D721Med (cell line): ENCODE measurements around the gene DCUN1D1.

Experiments
- DNase-seq: peaks from one replicate; pipeline ENCODE4 v3.0.0; 2011; ENCODE audit warnings: low spot score; ENCODE audit not compliant: insufficient read length
- FAIRE-seq: peaks from 2 replicates; lab custom pipeline; 2011; peaks lifted over from hg19 to GRCh38; lab: Jason Lieb, UNC
- TF ChIP-seq, protein P1 (sequence below): IDR thresholded peaks from 2 replicates; pipeline ENCODE4 v1.5.1; 2012; ENCODE audit warnings: mild to moderate bottlenecking, control low read depth; ENCODE audit not compliant: insufficient read depth; ENCODE audit errors: missing control alignments

The DCUN1D1 gene

DNA sequence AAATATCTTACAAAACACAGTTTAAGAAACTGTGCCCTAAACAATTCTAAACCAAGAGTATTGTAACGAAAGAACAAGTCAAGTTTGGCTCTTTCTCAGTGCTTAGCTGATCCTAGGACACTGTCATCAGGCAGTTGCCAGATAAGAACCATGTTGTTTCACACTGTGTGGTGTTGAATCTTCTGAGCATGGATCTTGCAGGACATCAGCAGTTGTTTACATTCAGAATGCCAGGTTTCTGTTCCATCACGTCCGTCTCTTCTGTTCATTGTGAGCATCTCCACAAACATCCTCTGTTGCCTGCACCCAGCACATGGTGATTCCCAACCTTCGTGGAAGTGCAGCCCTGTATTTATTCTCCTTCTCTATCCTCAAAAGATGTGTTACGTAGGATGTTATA, 67.9 kb downstream of the DCUN1D1 start:
- no peak for FAIRE-seq
- TF ChIP-seq, protein P1, sequence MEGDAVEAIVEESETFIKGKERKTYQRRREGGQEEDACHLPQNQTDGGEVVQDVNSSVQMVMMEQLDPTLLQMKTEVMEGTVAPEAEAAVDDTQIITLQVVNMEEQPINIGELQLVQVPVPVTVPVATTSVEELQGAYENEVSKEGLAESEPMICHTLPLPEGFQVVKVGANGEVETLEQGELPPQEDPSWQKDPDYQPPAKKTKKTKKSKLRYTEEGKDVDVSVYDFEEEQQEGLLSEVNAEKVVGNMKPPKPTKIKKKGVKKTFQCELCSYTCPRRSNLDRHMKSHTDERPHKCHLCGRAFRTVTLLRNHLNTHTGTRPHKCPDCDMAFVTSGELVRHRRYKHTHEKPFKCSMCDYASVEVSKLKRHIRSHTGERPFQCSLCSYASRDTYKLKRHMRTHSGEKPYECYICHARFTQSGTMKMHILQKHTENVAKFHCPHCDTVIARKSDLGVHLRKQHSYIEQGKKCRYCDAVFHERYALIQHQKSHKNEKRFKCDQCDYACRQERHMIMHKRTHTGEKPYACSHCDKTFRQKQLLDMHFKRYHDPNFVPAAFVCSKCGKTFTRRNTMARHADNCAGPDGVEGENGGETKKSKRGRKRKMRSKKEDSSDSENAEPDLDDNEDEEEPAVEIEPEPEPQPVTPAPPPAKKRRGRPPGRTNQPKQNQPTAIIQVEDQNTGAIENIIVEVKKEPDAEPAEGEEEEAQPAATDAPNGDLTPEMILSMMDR, result no peak
- no peak for DNase-seq

- FAIRE-seq (no peak), DNase-seq (no peak)
- TF ChIP-seq, protein P1, result no peak
These were observed 68.6 kb downstream of the DCUN1D1 start for GRCh38 chr3:182911782-182912111.

DNA sequence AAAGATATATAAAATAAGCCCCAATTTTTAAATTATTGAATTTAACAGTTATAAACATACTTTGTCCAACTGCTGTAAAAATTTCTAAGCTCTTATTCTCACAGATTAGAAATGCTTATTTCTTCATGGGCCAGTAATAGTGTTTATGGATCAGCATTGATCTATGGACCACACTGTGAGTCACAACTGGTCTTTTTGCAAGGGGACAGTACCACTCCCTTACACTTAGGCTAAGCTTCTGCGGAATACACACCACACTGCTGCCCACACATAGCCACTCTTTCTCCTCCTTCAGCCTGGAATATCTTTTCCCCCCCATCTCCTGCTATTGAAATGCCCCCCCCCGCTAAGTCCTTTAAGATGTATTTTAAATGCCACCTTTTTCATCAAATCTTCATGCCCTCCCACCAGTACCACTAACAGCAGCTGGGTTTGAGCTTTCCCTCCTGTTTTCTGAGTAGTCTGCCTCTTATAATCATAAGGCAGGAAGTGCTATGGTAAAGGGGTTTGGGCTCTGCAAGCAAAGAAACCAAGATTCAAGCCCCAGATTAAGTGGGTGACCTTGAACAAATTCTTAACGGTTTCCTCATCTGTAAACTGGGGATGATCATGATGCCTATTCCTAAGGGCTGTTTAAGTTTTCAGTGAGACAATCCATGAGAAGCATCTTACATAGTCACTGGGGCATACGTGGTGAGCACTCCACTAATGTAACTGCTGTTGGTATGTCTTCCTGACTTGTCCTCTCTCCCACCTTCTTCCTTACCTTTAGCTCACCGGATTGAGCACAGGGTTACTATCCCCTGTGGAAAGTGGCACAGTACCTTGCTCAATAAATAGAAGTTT, 69.2 kb downstream of the DCUN1D1 start:
- FAIRE-seq (no peak), DNase-seq (no peak)
- TF ChIP-seq, protein P1, result no peak

DNA sequence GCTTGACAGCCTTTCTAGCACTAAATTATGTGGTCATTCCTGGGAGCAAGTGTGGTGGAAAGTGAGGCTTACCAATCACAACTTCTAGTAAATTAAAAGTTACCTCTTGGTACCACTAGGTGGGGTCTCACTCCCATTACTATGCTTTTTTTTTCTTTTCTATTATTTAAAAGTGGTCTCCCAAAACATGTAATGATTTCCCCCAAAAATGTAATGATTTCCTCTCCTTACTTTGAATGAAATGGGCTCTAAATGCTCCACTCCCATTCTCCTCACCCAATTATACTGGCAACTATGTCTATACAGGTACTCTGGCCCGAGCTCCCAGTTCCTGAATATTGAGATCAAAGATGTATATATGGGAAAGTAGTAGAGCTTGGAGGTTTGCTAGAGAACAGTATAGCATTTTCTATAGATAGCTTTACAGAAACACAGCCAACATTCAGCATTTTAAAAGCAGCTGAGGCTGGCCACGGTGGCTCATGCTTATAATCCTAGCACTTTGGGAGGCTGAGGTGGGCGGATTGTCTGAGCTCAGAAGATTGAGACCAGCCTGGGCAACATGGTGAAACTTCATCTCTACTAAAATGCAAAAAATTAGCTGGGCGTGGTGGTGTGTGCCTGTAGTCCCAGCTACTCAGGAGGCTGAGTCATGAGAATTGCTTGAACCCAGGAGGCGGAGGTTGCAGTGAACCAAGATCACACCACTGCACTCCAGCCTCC, 70.9 kb downstream of the DCUN1D1 start:
- no peak for DNase-seq
- no peak for FAIRE-seq
- TF ChIP-seq, protein P1, result peak; percentile 42

- TF ChIP-seq, protein P1, result no peak
- DNase-seq (no peak), FAIRE-seq (no peak)
These were observed 71.9 kb downstream of the DCUN1D1 start for GRCh38 chr3:182908471-182908870.

DNA sequence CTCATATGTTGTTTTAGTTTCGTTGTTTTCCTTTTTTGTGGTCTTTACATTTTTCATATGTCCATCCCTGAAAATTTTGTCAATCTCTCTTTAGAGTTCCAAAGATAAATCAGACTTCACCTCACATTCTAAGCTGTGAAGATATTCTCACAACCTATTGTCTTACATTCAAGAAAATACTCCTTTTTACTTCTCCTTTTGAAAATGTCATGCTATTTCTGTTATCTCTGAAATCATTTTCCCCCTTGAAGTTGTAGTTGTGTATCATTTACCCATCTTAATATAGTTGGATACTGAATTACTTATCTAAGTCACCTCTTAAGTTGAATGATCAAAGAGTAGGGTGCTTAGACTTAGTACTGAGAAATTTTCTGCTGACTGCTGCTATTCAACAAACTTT, 74.3 kb downstream of the DCUN1D1 start:
- TF ChIP-seq, protein P1, result no peak
- DNase-seq (no peak), FAIRE-seq (peak; percentile 11)

- DNase-seq (no peak), FAIRE-seq (no peak)
- TF ChIP-seq, protein P1, result no peak
These were observed 74.7 kb downstream of the DCUN1D1 start for GRCh38 chr3:182905623-182906022.
